Mucosa of stomach (tissue), 1 donor: Measurements from ENCODE around the gene HOXC9.

Experiments
- H3K27me3 ChIP-seq: one replicate; pipeline ENCODE4 v1.7.0; 2013; ENCODE audit warnings: mild to moderate bottlenecking, low read length; ENCODE audit not compliant: control insufficient read depth, insufficient read depth
- H3K36me3 ChIP-seq: one replicate; pipeline ENCODE4 v1.7.0; 2013; ENCODE audit warnings: low read length; ENCODE audit not compliant: control insufficient read depth, insufficient read depth
- H3K4me1 ChIP-seq: one replicate; pipeline ENCODE4 v1.7.0; 2013; ENCODE audit warnings: mild to moderate bottlenecking, low read length; ENCODE audit not compliant: control insufficient read depth, insufficient read depth
- H3K4me3 ChIP-seq: one replicate; pipeline ENCODE4 v1.7.0; 2013; ENCODE audit warnings: low read length
- H3K9ac ChIP-seq: one replicate; pipeline ENCODE4 v1.7.0; 2013; ENCODE audit warnings: mild to moderate bottlenecking, low read length, moderate library complexity
- H3K9me3 ChIP-seq: one replicate; pipeline ENCODE4 v1.7.0; 2013; ENCODE audit warnings: mild to moderate bottlenecking, low read length, moderate library complexity; ENCODE audit not compliant: control insufficient read depth
- donor health status: Pancreatic carcinoma.

Gene HOXC9

GRCh38 chr12:54052438-54053002, 52.6 kb downstream of the HOXC9 start:
- Histone ChIP-seq H3K36me3 (no peaks in the 10 kb centered on the region), H3K27me3 (peaks cover 47% of the 10 kb centered on the region), H3K9me3 (no peaks in the 10 kb centered on the region), H3K9ac (peak overlapping the region; percentile 87), H3K4me3 (no peak overlapping the region), H3K4me1 (peaks cover 9% of the 10 kb centered on the region)
